Liver (tissue), 9 donors: ENCODE results near the gene COL12A1. TPM values are rescaled to one million over a fixed set of nuclear protein-coding genes. Genes with fewer than 3 reads are reported as not detected.

ENCODE experiments used
- DNase-seq: peaks from one replicate; pipeline ENCODE4 v3.0.0-alpha.2; 2017; ENCODE audit warnings: low spot score
- H3K27ac ChIP-seq, 2 donors: one replicate each; pipeline ENCODE4 v1.7.0; 2013; ENCODE audit warnings: inconsistent platforms in 2 of 2, low read length in 2 of 2, control low read depth in 1 of 2, low read depth in 1 of 2, mild to moderate bottlenecking in 1 of 2
- H3K27me3 ChIP-seq, 4 donors: one replicate each; pipeline versions ENCODE4 v1.6.1 to v1.7.0; 2013; ENCODE audit warnings: low read length in 3 of 4, inconsistent platforms in 1 of 4, mild to moderate bottlenecking in 1 of 4, moderate library complexity in 1 of 4; ENCODE audit not compliant: control insufficient read depth in 4 of 4, insufficient read depth in 4 of 4
- H3K36me3 ChIP-seq, 4 donors: one replicate each; pipeline versions ENCODE4 v1.6.1 to v1.7.0; 2013; ENCODE audit warnings: low read length in 3 of 4, mild to moderate bottlenecking in 3 of 4, low read depth in 1 of 4, moderate library complexity in 1 of 4; ENCODE audit not compliant: control insufficient read depth in 4 of 4, insufficient read depth in 3 of 4
- H3K4me1 ChIP-seq, 4 donors: one replicate each; pipeline versions ENCODE4 v1.6.1 to v1.7.0; 2013; ENCODE audit warnings: low read length in 3 of 4, mild to moderate bottlenecking in 3 of 4, moderate library complexity in 1 of 4; ENCODE audit not compliant: control insufficient read depth in 4 of 4, insufficient read depth in 4 of 4
- H3K4me3 ChIP-seq, 3 donors: one replicate each; pipeline versions ENCODE4 v1.6.1 to v1.7.0; 2013; ENCODE audit warnings: low read length in 3 of 3, control low read depth in 1 of 3, low read depth in 1 of 3, mild to moderate bottlenecking in 1 of 3
- H3K9ac ChIP-seq, 2 donors: one replicate each; pipeline ENCODE4 v1.7.0; 2013; ENCODE audit warnings: low read length in 2 of 2, mild to moderate bottlenecking in 2 of 2, moderate library complexity in 2 of 2, control low read depth in 1 of 2, low read depth in 1 of 2
- H3K9me3 ChIP-seq, 4 donors: one replicate each; pipeline versions ENCODE4 v1.6.1 to v1.7.0; 2013; ENCODE audit warnings: low read length in 3 of 4; ENCODE audit not compliant: control insufficient read depth in 4 of 4
- CTCF ChIP-seq: fragments of 150-350 bp; IDR thresholded peaks from 2 replicates; pipeline ENCODE4 v1.5.1; 2017; ENCODE audit warnings: improper control_type of control experiment, low read depth, low read length; ENCODE audit not compliant: missing input control
- EGR1 ChIP-seq, 2 donors: IDR thresholded peaks; 2 replicates each; pipeline ENCODE4 v1.6.1; 2016 to 2018; ENCODE audit warnings: antibody characterized with exemption in 2 of 2, low read depth in 2 of 2
- FOXA1 ChIP-seq: IDR thresholded peaks from 2 replicates; pipeline ENCODE4 v1.6.1; 2016; ENCODE audit warnings: antibody characterized with exemption
- FOXA2 ChIP-seq: IDR thresholded peaks from 2 replicates; pipeline ENCODE4 v1.6.1; 2016; ENCODE audit warnings: antibody characterized with exemption
- GABPA ChIP-seq, 2 donors: IDR thresholded peaks in 1 of 2; conservative IDR thresholded peaks in 1 of 2; 2 replicates each; pipeline ENCODE4 v1.6.1; 2016; ENCODE audit warnings: antibody characterized with exemption in 2 of 2, mild to moderate bottlenecking in 1 of 2, moderate library complexity in 1 of 2
- HNF4A ChIP-seq, 2 donors: conservative IDR thresholded peaks; 2 replicates each; pipeline ENCODE4 v1.6.1; 2016; ENCODE audit warnings: antibody characterized with exemption in 2 of 2, mild to moderate bottlenecking in 2 of 2
- HNF4G ChIP-seq: IDR thresholded peaks from 2 replicates; pipeline ENCODE4 v1.6.1; 2016; ENCODE audit warnings: antibody characterized with exemption
- JUND ChIP-seq, 2 donors: IDR thresholded peaks; 2 replicates each; pipeline ENCODE4 v1.6.1; 2016; ENCODE audit warnings: antibody characterized with exemption in 2 of 2
- NR2F2 ChIP-seq: IDR thresholded peaks from 2 replicates; pipeline ENCODE4 v1.6.1; 2016; ENCODE audit warnings: antibody characterized with exemption
- RAD21 ChIP-seq, 2 donors: IDR thresholded peaks; 2 replicates each; pipeline ENCODE4 v1.6.1; 2016; ENCODE audit warnings: antibody characterized with exemption in 2 of 2, mild to moderate bottlenecking in 2 of 2
- RXRA ChIP-seq, 2 donors: IDR thresholded peaks; 2 replicates each; pipeline ENCODE4 v1.6.1; 2017 to 2018; ENCODE audit warnings: antibody characterized with exemption in 2 of 2, mild to moderate bottlenecking in 1 of 2
- SP1 ChIP-seq: IDR thresholded peaks from 2 replicates; pipeline ENCODE4 v1.6.1; 2018; ENCODE audit warnings: antibody characterized with exemption, mild to moderate bottlenecking
- TAF1 ChIP-seq: conservative IDR thresholded peaks from 2 replicates; pipeline ENCODE4 v1.6.1; 2016; ENCODE audit warnings: antibody characterized with exemption, mild to moderate bottlenecking
- YY1 ChIP-seq: IDR thresholded peaks from 2 replicates; pipeline ENCODE4 v1.6.1; 2016; ENCODE audit warnings: antibody characterized with exemption, mild to moderate bottlenecking
- ZBTB33 ChIP-seq: IDR thresholded peaks from 2 replicates; pipeline ENCODE4 v1.6.1; 2016; ENCODE audit warnings: antibody characterized with exemption
- WGBS: extraction: QIAGEN DNeasy Blood & Tissue Kit; methylation state at CpG from one replicate; pipeline ENCODE4 v1.1.7; 2013; 5-methylcytosine and 5-hydroxymethylcytosine counted together
- polyA plus RNA-seq, 2 donors: library from polyadenylated mRNA; stranded (reverse) in 1 of 2; unstranded in 1 of 2; fragments of 200-250 nt in 1 of 2; fragments of >200 nt in 1 of 2; fragmentation: Nextera tagmentation in 1 of 2; extraction: Ambion mirVana in 1 of 2; gene quantifications; one replicate each; pipeline versions ENCODE4 v1.2.1 to v1.2.3, GENCODE V29; 2013 to 2015
- total RNA-seq, 2 donors: library from RNA; depleted of rRNA; stranded (reverse); fragments of >200 nt; gene quantifications; one replicate each; pipeline ENCODE4 v1.2.3, GENCODE V29; 2014
- TF ChIP-seq, protein P1 (sequence below): IDR thresholded peaks from 2 replicates; pipeline ENCODE4 v1.6.1; 2016; ENCODE audit warnings: antibody characterized with exemption, mild to moderate bottlenecking
- TF ChIP-seq, protein P2 (sequence below): IDR thresholded peaks from 2 replicates; pipeline ENCODE4 v1.6.1; 2016; ENCODE audit warnings: antibody characterized with exemption
- TF ChIP-seq, protein P3 (sequence below): IDR thresholded peaks from 2 replicates; pipeline ENCODE4 v1.6.1; 2016; ENCODE audit warnings: antibody characterized with exemption
- donor health status: healthy.
- donor health status: healthy.
- donor health status: healthy.
- donor health status: healthy.
- donor health status: healthy.

COL12A1 gene
- total and polyA plus RNA-seq, 4 donors, result 0.15 to 5.1 (median 1.8) TPM

GRCh38 chr6:75167851-75168250 lies 38.0 kb downstream of the COL12A1 start:
- TF ChIP-seq YY1 (no peak), JUND (IDR thresholded peaks at IDR 0.05) (no peak), ZBTB33 (no peak), CTCF (no peak), HNF4G (no peak), FOXA1 (no peak), NR2F2 (no peak), FOXA2 (no peak), SP1 (no peak), EGR1 (IDR thresholded peaks at IDR 0.05; ENCODE audit: low read depth in 2 of 2) (no peak), GABPA (IDR thresholded peaks at IDR 0.05 in 1 of 2, conservative IDR thresholded peaks at IDR 0.05 in 1 of 2) (no peak), HNF4A (conservative IDR thresholded peaks at IDR 0.05) (no peak), TAF1 (no peak), RAD21 (IDR thresholded peaks at IDR 0.05) (no peak), RXRA (IDR thresholded peaks at IDR 0.05) (no peak)
- TF ChIP-seq, protein P1, sequence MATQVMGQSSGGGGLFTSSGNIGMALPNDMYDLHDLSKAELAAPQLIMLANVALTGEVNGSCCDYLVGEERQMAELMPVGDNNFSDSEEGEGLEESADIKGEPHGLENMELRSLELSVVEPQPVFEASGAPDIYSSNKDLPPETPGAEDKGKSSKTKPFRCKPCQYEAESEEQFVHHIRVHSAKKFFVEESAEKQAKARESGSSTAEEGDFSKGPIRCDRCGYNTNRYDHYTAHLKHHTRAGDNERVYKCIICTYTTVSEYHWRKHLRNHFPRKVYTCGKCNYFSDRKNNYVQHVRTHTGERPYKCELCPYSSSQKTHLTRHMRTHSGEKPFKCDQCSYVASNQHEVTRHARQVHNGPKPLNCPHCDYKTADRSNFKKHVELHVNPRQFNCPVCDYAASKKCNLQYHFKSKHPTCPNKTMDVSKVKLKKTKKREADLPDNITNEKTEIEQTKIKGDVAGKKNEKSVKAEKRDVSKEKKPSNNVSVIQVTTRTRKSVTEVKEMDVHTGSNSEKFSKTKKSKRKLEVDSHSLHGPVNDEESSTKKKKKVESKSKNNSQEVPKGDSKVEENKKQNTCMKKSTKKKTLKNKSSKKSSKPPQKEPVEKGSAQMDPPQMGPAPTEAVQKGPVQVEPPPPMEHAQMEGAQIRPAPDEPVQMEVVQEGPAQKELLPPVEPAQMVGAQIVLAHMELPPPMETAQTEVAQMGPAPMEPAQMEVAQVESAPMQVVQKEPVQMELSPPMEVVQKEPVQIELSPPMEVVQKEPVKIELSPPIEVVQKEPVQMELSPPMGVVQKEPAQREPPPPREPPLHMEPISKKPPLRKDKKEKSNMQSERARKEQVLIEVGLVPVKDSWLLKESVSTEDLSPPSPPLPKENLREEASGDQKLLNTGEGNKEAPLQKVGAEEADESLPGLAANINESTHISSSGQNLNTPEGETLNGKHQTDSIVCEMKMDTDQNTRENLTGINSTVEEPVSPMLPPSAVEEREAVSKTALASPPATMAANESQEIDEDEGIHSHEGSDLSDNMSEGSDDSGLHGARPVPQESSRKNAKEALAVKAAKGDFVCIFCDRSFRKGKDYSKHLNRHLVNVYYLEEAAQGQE, result no peak
- TF ChIP-seq, protein P2, sequence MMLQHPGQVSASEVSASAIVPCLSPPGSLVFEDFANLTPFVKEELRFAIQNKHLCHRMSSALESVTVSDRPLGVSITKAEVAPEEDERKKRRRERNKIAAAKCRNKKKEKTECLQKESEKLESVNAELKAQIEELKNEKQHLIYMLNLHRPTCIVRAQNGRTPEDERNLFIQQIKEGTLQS, result no peak
- TF ChIP-seq, protein P3, sequence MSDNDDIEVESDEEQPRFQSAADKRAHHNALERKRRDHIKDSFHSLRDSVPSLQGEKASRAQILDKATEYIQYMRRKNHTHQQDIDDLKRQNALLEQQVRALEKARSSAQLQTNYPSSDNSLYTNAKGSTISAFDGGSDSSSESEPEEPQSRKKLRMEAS, result no peak
- H3K27ac ChIP-seq, result no peak overlapping the region
- no peaks in the 10 kb centered on the region for H3K36me3 ChIP-seq
- H3K4me3 ChIP-seq, result no peak overlapping the region
- peaks cover 0 to 6% (median 0%) of the 10 kb centered on the region in 4 donors for H3K27me3 ChIP-seq
- H3K9ac ChIP-seq, result no peak overlapping the region
- no peaks in the 10 kb centered on the region for H3K4me1 ChIP-seq
- WGBS, result 63% methylated on average over 2 of the region's 2 CpGs
- H3K9me3 ChIP-seq, result no peaks in the 10 kb centered on the region
- no peak for DNase-seq
